ENCODE results near the gene KPNA4. TPM values are rescaled to one million over a fixed set of nuclear protein-coding genes. Genes with fewer than 3 reads are reported as not detected.
"Not testable (repeated sequence)": the region's sequence is repeated elsewhere in the genome, so short reads cannot be mapped to it uniquely, and the experiment has no call there.

KPNA4 gene
- polyA plus RNA-seq, 1 donor: 25.9 TPM

DNA sequence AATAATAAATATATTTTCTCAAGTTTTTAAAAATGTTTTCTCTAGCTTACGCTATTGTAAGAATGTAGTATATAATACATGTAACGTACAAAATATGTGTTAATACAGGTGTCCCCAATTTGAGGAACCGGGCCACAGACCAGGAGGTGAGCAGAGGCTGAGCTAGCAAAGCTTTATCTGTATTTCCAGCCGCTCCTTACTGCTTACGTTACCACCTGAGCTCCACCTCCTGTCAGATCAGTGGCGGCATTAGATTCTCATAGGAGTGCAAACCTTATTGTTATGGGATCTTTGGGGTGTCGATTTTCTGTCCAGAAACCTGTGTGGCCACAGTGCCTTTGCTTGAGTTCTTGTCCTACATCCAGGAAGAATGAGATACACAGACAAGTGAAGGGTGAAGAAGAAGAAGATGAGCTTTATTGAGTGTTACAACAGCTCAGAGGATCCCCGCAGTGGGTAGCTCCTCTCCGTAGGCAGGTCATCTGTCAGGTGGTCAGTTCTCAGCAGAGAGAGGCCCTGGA is 105.9 kb downstream of the KPNA4 start:
- Histone ChIP-seq H3K4me3 (ENCODE audit: low read length) (no peak overlapping the region), H3K9me3 (ENCODE audit: control insufficient read depth, low read depth, low read length) (no peaks in the 10 kb centered on the region), H3K27ac (ENCODE audit: low read length) (no peak overlapping the region), H3K27me3 (ENCODE audit: control insufficient read depth, insufficient read depth, low read length) (peaks cover 6% of the 10 kb centered on the region), H3K4me1 (ENCODE audit: control insufficient read depth, insufficient read depth, low read length) (no peaks in the 10 kb centered on the region), H3K36me3 (ENCODE audit: control insufficient read depth, insufficient read depth, low read length) (no peaks in the 10 kb centered on the region)
- no peak for DNase-seq
- no CpG with 5 or more reads among the region's 9 CpGs for WGBS (ENCODE audit: insufficient coverage, low lambda C conversion rate)

DNA sequence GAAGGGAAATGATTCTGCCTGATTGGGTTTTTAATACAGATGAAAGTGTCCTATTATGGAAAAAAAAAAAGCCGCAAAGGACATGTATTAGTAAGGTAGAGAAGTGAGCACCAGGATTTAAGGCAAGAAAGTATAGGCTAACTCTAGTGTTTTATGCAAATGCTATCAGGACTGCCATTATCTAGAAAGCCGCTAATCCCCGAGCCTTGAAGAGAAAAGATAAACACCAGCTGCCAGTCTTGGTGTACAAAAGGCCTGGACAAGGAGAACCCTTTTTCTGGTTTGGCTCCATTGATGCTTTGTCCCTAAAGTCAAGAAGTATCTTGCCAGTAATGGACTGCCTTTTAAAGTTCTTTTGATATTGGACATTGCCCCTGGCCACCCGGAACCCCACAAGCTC is 107.2 kb downstream of the KPNA4 start:
- DNase-seq: no peak
- Histone ChIP-seq H3K27ac (ENCODE audit: low read length) (no peak overlapping the region), H3K4me1 (ENCODE audit: control insufficient read depth, insufficient read depth, low read length) (no peaks in the 10 kb centered on the region), H3K36me3 (ENCODE audit: control insufficient read depth, insufficient read depth, low read length) (no peaks in the 10 kb centered on the region), H3K4me3 (ENCODE audit: low read length) (no peak overlapping the region), H3K9me3 (ENCODE audit: control insufficient read depth, low read depth, low read length) (no peaks in the 10 kb centered on the region), H3K27me3 (ENCODE audit: control insufficient read depth, insufficient read depth, low read length) (peaks cover 6% of the 10 kb centered on the region)
- WGBS (ENCODE audit: insufficient coverage, low lambda C conversion rate): 0% methylated on average over 2 of the region's 4 CpGs

DNA sequence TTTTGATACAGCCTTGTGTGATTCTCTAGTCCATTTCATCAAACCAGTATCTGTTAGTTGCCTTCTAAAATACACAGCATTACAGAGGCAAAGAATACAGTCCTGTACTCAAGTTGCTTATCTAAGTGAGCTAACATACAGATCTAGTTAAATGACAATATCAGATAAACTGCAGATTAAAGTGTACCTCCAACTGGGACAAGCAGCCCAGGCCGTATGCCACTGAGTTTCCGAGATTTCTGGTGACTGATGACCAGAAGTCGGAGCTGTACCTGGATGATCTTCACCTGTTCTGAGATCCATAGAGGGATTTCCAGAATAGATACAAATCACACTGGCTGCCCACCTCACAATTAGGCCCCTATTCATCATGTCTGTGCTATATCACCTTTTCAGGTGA is 109.5 kb downstream of the KPNA4 start:
- no peaks in the 10 kb centered on the region for H3K36me3 ChIP-seq (ENCODE audit: control insufficient read depth, insufficient read depth, low read length)
- H3K9me3 ChIP-seq (ENCODE audit: control insufficient read depth, low read depth, low read length): peaks cover 3% of the 10 kb centered on the region
- no peak overlapping the region for H3K27ac ChIP-seq (ENCODE audit: low read length)
- WGBS (ENCODE audit: insufficient coverage, low lambda C conversion rate): no CpG with 5 or more reads among the region's 3 CpGs
- H3K4me1 ChIP-seq (ENCODE audit: control insufficient read depth, insufficient read depth, low read length): no peaks in the 10 kb centered on the region
- H3K4me3 ChIP-seq (ENCODE audit: low read length): no peak overlapping the region
- no peak for DNase-seq
- peaks cover 3% of the 10 kb centered on the region for H3K27me3 ChIP-seq (ENCODE audit: control insufficient read depth, insufficient read depth, low read length)

DNA sequence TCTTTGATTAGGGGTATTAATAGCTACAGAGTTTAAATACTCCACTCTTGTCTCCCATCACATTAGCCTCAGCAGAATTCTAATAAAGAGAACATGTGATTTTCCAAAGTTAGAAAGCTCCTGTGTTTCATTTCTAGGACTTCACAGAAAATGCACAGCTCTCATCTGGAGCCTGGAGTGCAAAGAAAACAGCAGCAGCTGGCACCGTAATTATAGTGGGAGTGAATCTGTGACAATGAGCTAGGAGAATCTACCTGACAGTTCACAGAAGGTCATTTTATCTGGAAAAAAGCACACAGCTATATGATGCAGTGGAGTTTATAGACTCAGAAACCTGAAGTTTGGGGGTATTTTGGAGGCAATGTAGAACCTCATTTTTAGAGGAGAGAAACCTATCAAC is 110.4 kb downstream of the KPNA4 start:
- Histone ChIP-seq H3K4me3 (ENCODE audit: low read length) (no peak overlapping the region), H3K27ac (ENCODE audit: low read length) (no peak overlapping the region), H3K9me3 (ENCODE audit: control insufficient read depth, low read depth, low read length) (peaks cover 7% of the 10 kb centered on the region), H3K36me3 (ENCODE audit: control insufficient read depth, insufficient read depth, low read length) (no peaks in the 10 kb centered on the region), H3K4me1 (ENCODE audit: control insufficient read depth, insufficient read depth, low read length) (peaks cover 6% of the 10 kb centered on the region), H3K27me3 (ENCODE audit: control insufficient read depth, insufficient read depth, low read length) (peaks cover 2% of the 10 kb centered on the region)
- DNase-seq: no peak
- no CpG with 5 or more reads among the region's 1 CpG for WGBS (ENCODE audit: insufficient coverage, low lambda C conversion rate)

DNA sequence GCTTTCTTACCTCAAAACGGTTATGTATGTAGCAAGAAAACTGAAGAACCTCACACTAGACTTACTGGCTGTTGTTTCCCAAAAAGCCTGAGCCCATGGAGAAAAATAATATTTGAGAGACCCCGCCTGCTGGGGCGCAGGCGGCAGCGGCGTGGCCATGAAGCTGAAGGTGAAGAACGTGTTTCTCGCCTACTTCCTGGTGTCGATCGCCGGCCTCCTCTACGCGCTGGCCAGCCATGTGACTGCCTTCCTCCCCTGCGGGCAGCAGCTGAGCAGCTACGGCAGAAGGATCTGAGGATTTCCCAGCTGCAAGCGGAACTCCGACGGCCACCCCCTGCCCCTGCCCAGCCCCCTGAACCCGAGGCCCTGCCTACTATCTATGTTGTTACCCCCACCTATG is 113.1 kb downstream of the KPNA4 start:
- not testable (repeated sequence) for H3K4me3 ChIP-seq (ENCODE audit: low read length); H3K36me3 ChIP-seq (ENCODE audit: control insufficient read depth, insufficient read depth, low read length); H3K4me1 ChIP-seq (ENCODE audit: control insufficient read depth, insufficient read depth, low read length); H3K27me3 ChIP-seq (ENCODE audit: control insufficient read depth, insufficient read depth, low read length); DNase-seq; H3K27ac ChIP-seq (ENCODE audit: low read length)
- peaks cover 11% of the 10 kb centered on the region for H3K9me3 ChIP-seq (ENCODE audit: control insufficient read depth, low read depth, low read length)
- WGBS (ENCODE audit: insufficient coverage, low lambda C conversion rate): no CpG with 5 or more reads among the region's 19 CpGs

DNA sequence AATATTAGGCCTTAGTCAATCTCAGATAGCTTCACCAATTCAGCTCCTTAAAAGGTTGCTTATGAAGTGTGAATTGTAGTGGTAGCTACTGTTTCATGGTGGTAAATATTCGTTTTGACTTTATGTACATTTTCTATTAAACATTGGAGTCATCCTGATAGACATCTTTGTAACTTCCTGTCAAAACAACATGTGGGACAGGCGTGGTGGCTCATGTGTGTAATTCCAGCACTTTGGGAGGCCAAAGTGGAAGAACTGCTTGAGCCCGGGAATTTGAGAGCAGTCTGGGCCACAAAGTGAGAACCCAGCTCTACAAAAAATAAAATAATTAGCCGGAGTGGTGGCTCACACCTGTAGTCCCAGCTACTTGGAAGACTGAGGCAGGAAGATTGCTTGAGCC is 113.8 kb downstream of the KPNA4 start:
- no peak overlapping the region for H3K4me3 ChIP-seq (ENCODE audit: low read length)
- WGBS (ENCODE audit: insufficient coverage, low lambda C conversion rate): 100% methylated on average over 1 of the region's 4 CpGs
- no peak for DNase-seq
- H3K4me1 ChIP-seq (ENCODE audit: control insufficient read depth, insufficient read depth, low read length): peaks cover 8% of the 10 kb centered on the region
- H3K27me3 ChIP-seq (ENCODE audit: control insufficient read depth, insufficient read depth, low read length): peaks cover 2% of the 10 kb centered on the region
- no peak overlapping the region for H3K27ac ChIP-seq (ENCODE audit: low read length)
- peaks cover 11% of the 10 kb centered on the region for H3K9me3 ChIP-seq (ENCODE audit: control insufficient read depth, low read depth, low read length)
- H3K36me3 ChIP-seq (ENCODE audit: control insufficient read depth, insufficient read depth, low read length): no peaks in the 10 kb centered on the region

GRCh38 chr3:160450846-160451245 is 114.5 kb downstream of the KPNA4 start:
- no peak overlapping the region for H3K27ac ChIP-seq (ENCODE audit: low read length)
- 100% methylated on average over 1 of the region's 3 CpGs for WGBS (ENCODE audit: insufficient coverage, low lambda C conversion rate)

GRCh38 chr3:160449636-160450598 is 115.5 kb downstream of the KPNA4 start, which contains the start of gene TRIM59:
Gene TRIM59, minus strand, starts transcription at chr3:160449786. Its CDS starts 10,603 bp downstream, at chr3:160439183.
- peak within 1 kb of the TSS; percentile 95 for H3K27ac ChIP-seq (ENCODE audit: low read length)
- peaks cover 4% of the 10 kb centered on the region for H3K36me3 ChIP-seq (ENCODE audit: control insufficient read depth, insufficient read depth, low read length)
- peaks cover 2% of the 10 kb centered on the region for H3K27me3 ChIP-seq (ENCODE audit: control insufficient read depth, insufficient read depth, low read length)
- WGBS (ENCODE audit: insufficient coverage, low lambda C conversion rate): no CpG with 5 or more reads among the region's 71 CpGs
- peak within 1 kb of the TSS; percentile 90 for H3K4me3 ChIP-seq (ENCODE audit: low read length)
- H3K4me1 ChIP-seq (ENCODE audit: control insufficient read depth, insufficient read depth, low read length): peaks cover 8% of the 10 kb centered on the region
- H3K9me3 ChIP-seq (ENCODE audit: control insufficient read depth, low read depth, low read length): peaks cover 11% of the 10 kb centered on the region
- DNase-seq: peak; percentile 99

More at GRCh38 chr3:160450846-160451245, 114.5 kb downstream of the KPNA4 start:
- peak in 1 of 2 donors; percentile 8 for DNase-seq
- peaks cover 8% of the 10 kb centered on the region for H3K4me1 ChIP-seq (ENCODE audit: control insufficient read depth, insufficient read depth, low read length)
- peaks cover 2% of the 10 kb centered on the region for H3K27me3 ChIP-seq (ENCODE audit: control insufficient read depth, insufficient read depth, low read length)
- peaks cover under 1% of the 10 kb centered on the region for H3K36me3 ChIP-seq (ENCODE audit: control insufficient read depth, insufficient read depth, low read length)
- peaks cover 11% of the 10 kb centered on the region for H3K9me3 ChIP-seq (ENCODE audit: control insufficient read depth, low read depth, low read length)
- no peak overlapping the region for H3K4me3 ChIP-seq (ENCODE audit: low read length)

- Histone ChIP-seq H3K27me3 (ENCODE audit: control insufficient read depth, insufficient read depth, low read length) (peaks cover 2% of the 10 kb centered on the region), H3K4me1 (ENCODE audit: control insufficient read depth, insufficient read depth, low read length) (peaks cover 8% of the 10 kb centered on the region), H3K36me3 (ENCODE audit: control insufficient read depth, insufficient read depth, low read length) (peaks cover 8% of the 10 kb centered on the region), H3K27ac (ENCODE audit: low read length) (peak overlapping the region; percentile 95), H3K9me3 (ENCODE audit: control insufficient read depth, low read depth, low read length) (peaks cover 11% of the 10 kb centered on the region), H3K4me3 (ENCODE audit: low read length) (peak overlapping the region; percentile 90)
- WGBS (ENCODE audit: insufficient coverage, low lambda C conversion rate): 0% methylated on average over 2 of the region's 26 CpGs
- no peak for DNase-seq
Measured at GRCh38 chr3:160448845-160449635, 116.3 kb downstream of the KPNA4 start.

DNA sequence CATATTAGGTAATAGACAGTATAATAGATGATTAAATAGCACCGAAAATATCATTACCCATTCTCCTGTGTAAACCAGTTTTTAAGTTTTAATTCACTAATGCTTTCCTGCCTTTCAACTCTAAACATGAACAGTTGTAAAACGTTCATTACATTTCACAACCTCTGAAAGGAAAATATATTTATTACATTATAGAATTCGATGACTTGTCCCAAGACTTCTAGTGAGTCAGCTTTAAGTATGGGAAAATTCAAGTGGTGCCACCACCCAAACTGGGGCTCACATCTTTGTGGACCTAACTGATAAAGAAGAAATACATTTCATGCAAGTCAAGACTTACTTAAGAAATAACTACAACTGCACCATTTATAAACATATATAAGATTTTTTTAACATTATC is 117.8 kb downstream of the KPNA4 start:
- peak in 1 of 2 donors; percentile 19 for DNase-seq
- Histone ChIP-seq H3K9me3 (ENCODE audit: control insufficient read depth, low read depth, low read length) (peaks cover 11% of the 10 kb centered on the region), H3K27me3 (ENCODE audit: control insufficient read depth, insufficient read depth, low read length) (peaks cover 2% of the 10 kb centered on the region), H3K27ac (ENCODE audit: low read length) (no peak overlapping the region), H3K4me1 (ENCODE audit: control insufficient read depth, insufficient read depth, low read length) (peaks cover 8% of the 10 kb centered on the region), H3K4me3 (ENCODE audit: low read length) (no peak overlapping the region), H3K36me3 (ENCODE audit: control insufficient read depth, insufficient read depth, low read length) (peaks cover 11% of the 10 kb centered on the region)
- WGBS (ENCODE audit: insufficient coverage, low lambda C conversion rate): 55% methylated on average over 2 of the region's 3 CpGs

Data from large intestine (tissue), 3 donors.